HG03520 (cell line): ENCODE data around the gene SUPT3H.
A peak's percentile ranks its signal among the peaks of the same experiment; 100 is the strongest.

Source experiments
- ATAC-seq: cut with Tn5 transposase; IDR thresholded peaks from one replicate; pipeline ENCODE4 v1.9.1; 2021; ENCODE audit warnings: mild to moderate bottlenecking, moderate library complexity; ENCODE audit not compliant: unreplicated experiment

SUPT3H gene

GRCh38 chr6:45012687-45013086 lies 365.0 kb downstream of the SUPT3H start:
- no peak for ATAC-seq

DNA sequence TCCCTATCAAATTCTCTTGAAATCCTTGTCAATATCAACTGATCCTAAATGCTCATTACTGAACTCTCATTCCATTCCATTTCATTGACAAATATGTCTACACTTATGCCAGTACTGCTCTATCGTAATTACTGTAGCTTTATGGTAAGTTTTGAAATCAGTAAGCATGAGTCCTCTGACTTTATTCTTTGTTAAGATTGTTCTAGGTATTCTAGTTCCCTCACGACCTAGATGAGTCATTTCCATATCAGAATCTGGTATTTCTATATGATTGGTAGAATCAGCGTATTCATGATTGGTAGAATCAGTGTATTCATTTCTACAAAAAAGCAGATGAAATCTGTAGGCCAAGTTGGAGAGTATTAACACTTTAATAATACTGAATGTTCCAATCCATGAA lies 368.2 kb downstream of the SUPT3H start:
- no peak for ATAC-seq

- no peak for ATAC-seq
These were observed 370.8 kb downstream of the SUPT3H start for GRCh38 chr6:45006893-45007292.

- ATAC-seq: no peak
These were observed 373.8 kb downstream of the SUPT3H start for GRCh38 chr6:45003961-45004360.

- ATAC-seq: no peak
These were observed 374.3 kb downstream of the SUPT3H start for GRCh38 chr6:45003387-45003786.

DNA sequence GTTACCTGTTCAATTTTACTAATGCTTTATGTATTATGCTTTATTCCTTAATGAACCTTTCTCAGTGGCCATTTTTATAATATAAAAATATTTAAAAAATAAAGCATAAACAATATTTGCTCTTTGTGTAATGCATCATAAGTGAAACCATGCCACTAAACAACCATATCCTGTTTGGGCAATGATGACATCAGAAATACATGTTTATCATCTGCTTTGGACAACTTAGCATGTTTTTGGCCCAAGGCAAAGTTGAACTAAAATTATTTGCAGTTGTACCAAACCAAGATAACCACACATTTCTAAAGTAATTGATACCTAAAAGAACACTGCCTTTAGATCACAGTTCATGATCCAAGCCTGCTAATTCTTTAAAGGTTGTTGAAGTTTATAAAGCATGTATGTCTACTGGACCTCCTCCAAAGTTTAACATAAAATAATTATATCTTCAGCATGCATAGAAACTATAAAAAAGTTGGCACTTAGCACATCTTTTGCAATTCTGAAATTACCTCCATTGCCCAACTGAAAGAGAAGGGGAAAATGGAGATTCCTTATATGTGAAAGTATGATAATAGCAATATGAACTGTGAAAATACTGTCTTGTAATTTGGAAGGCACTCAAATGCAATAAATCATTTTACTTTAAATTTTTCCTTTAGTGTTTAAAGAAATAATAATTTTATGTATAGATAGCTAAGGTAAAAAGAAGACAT lies 375.2 kb downstream of the SUPT3H start:
- ATAC-seq: no peak

DNA sequence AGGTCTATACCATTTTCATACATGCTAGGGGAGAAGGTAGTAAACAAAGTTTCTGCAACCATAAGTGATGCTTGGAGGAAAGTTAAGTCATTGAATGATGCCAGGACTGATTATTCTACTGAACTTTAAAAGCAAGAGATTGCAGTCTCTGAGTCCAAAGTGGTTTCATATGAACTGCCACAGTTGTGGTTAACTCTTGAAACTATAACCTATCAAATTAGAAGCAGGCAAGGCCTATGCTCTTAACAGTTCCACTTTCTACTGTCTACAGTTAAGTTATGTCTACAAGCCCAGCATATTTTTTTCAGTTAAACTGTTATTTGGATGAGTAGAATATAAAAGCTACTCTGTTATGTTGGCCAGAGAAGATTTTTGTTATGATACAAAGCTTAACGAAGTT lies 376.1 kb downstream of the SUPT3H start:
- peak; percentile 99 for ATAC-seq

DNA sequence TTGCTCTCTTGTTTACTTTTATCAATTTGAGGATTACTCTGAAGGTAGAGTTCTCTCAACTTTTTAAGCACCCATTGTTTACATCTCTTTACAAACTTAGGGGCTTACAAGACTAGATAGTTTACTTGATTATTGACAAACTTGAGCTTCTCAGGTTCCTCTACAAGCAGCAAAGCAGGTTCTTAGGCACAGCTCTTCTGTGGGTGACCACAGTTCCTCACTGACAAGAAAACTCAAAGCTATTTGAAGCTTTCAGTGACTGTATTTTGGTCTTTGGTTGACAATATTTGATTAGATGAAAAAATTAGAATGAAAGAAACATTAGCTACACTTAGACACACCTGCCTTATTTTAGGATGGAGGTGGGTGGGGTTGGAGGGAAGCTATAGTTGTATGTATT lies 376.9 kb downstream of the SUPT3H start:
- ATAC-seq: no peak

DNA sequence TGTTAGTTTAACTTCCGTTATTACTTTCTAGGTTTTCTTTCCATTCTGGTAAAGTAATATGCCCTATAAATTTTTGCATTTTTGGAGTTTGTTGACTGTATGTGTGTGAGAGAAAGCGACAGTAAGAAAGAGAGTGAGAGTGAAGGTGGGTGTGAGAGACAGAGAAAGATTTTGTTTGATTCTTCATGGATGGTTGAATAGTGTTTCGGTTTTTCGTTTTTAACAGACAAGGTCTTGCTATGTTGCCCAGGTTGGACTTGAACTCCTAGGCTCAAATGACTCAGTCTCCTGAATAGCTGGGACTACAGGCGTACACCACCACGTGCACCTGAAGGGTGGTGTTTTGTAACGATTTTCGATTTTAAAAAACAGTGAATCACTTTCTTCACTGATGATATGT lies 378.7 kb downstream of the SUPT3H start:
- no peak for ATAC-seq

DNA sequence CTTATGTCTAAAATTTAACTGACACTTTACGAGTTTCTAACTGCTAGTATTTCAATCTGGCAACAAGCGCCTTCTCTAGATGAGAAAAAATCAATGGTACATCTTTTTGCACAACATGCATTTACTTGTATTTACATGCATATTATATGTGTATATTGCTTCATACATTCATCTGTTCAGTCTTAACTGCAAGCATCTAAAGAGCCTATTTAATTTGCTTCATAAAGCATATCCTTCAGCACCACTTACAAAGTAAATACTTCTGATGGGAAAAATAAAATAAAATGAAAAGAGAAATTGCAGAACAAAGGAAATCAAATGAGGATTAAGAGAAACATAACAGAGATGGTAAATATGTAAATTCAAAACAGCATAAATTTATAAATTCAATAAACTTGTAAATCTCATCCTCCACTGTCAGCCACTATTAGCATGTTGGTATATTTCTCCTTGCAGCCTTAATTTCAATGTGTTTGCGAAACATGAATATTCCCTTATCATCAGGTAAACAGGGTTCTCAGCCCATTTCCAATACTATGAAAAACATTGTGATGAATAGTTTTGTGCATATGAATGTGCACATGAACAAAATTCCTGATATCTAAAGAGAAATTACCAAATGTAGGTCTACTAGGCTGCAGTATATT lies 382.1 kb downstream of the SUPT3H start:
- ATAC-seq: no peak

GRCh38 chr6:44989391-44989790 lies 388.3 kb downstream of the SUPT3H start:
- no peak for ATAC-seq

- ATAC-seq: no peak
These were observed 392.7 kb downstream of the SUPT3H start for GRCh38 chr6:44985006-44985405.

- ATAC-seq: no peak
These were observed 394.0 kb downstream of the SUPT3H start for GRCh38 chr6:44983467-44984365.

DNA sequence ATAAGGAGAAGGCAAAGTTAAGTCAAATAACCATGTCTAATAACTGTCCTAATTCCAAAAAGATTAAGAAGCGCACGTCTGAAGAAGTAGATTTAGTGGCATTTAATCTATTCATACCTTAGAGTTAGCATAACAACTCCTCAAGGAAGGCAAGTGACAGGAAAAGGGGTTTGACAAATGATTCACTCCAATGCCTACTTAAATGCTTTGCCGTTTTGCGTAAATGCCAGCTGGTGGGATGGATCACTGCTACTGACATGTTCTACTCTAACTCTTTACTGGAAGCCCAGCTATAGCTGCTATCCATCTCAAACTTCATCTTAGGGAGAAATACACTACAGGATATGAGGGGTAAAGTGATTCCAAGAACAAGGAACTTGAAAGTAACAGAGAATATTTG lies 396.9 kb downstream of the SUPT3H start:
- no peak for ATAC-seq

DNA sequence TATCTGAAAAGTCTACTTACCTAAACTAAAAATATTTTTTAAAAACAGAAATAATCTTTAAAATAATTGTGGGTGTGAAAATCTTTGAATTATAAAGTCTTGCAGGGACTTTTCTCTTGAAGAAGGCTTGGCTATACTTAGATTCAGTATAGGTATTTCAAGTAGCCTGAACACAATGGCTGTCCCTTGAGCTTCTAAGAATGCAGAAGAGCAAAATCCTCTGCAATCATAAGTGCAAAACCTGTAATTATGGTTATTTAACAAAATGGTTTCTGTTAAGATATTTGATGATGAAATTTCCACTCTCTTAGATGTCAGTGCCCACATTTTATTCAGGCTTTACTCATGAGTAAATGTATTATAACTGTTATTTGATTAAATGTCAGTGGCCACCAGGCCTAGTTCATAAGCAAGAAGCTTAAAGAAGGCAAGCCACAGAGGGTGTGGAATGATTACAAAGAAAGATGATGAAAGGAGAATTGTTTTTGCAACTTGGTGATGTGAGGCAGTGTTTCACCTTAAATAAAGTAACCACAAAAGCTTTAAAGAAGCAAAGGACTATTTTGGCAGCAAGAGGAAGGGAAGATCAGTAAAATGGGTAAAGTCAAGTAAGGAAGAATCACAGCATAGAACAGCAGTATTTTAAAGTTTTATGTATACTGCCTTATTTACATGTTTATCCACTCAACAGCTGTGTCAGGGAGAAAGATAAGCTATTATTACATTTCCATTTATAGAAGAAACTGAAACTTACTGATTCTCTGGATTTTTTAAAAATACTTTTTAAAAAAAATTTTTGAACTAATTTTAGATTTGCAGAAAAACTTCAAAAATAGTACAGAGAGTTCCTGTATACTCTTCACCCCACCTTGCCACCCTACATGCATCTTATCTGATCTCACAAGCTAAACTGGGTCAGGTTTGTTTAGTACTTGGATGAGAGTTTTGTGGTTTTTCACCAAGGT lies 400.8 kb downstream of the SUPT3H start:
- no peak for ATAC-seq

DNA sequence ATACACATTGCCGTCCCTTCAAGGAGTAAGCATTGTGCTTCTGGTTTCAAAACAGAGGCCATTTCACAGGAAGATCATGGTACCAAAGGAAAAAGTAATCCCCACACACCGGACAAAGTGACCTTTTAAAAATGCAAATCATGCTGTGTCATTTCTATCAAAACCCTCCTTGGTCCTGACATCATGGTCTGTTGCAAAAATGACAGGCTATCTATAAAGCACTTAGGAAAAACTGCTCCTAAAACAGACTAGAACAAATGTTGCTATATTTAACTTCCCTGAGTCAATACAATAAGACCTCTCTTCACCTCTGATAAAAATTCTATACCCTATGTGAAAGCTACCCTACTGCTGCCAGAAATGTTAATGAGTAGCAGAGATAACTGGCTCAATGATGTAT lies 403.2 kb downstream of the SUPT3H start:
- ATAC-seq: no peak

DNA sequence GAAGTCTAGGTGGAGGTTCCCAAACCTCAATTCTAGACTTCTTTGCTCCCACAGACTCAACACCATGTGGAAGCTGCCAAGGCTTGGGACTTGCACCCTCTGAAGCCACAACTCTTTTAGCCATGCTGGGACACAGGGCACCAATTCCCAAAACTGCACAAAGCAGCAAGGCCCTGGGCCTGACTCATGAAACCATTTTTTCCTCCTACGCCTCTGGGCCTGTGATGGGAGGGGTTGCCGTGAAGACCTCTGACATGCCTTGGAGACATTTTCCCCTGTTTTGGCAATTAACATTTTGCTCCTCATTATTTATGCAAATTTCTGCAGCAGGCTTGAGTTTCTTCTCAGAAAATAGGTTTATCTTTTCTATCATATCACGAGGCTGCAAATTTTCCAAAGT lies 405.0 kb downstream of the SUPT3H start:
- no peak for ATAC-seq

DNA sequence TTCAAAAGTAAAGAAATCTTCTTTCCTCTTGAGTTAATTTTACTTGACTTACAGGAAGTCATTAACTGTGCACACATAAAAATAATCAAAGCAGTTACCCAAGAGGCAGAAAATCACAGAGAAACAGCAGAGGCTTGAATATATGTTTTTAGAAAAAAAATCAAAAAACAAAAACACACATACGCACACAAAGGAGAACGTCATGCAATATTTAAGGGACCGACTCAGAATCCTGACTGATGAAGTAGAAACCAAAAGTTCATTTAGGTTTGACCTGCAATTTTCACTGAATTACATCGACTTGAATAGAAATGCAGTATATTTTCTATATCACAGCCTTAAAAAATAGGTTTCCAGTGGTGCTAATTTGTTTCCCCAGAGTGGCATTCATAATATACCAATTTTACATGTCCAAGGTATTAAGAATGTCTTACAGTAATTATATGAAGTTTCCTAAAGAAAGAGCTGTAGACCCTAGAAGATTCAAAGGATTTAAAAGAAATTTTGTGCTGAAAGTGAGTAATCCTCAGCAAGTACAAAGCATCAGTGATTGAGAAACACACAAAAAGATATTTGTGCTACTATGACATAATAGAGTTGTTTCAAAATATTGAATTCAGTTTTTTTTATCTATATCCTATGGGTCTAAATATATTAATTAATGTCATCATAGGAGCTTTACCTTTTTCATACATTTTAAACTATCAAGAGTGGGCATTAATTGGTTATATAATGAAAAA lies 408.1 kb downstream of the SUPT3H start:
- ATAC-seq: no peak

DNA sequence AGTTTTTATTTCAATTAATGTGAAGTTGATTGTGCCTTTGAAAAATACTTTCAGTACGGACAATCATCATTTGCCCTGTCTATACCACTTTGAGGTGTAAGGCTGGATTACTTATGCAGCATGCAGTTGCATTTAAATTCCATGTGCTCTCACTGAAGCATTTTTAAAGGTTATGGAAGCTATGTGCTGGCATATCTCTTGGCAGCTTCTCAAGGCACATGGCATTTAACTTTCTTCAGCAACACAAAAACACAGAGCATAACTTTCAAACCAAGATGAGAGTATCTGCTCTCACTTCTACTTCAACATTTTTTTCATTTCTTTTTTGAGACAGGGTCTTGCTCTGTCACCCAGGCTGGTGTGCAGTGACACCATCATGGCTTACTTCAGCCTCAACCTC lies 410.3 kb downstream of the SUPT3H start:
- no peak for ATAC-seq
